ENCODE results near the gene TMEM51.

The TMEM51 gene

GRCh38 chr1:15214527-15214926 is 61.0 kb downstream of the TMEM51 start:
- peak; percentile 50 to 61 for DNase-seq (ENCODE audit: low read depth in 2 of 2)
- H3K4me3 ChIP-seq (replicated peaks in 1 of 2; ENCODE audit: low read depth in 2 of 2, low read length in 2 of 2): no peak overlapping the region

DNA sequence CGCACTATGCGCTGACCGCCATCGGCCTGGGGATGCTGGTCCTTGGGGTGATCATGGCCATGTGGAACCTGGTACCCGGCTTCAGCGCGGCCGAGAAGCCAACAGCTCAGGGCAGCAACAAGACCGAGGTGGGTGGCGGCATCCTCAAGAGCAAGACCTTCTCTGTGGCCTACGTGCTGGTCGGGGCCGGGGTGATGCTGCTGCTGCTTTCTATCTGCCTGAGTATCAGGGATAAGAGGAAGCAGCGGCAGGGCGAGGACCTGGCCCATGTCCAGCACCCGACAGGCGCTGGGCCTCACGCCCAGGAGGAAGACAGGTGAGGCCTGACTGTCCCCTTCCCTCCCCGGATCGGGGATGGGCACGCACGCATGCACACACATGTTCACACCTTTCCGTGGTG is 61.6 kb downstream of the TMEM51 start:
- TF ChIP-seq CTCF (IDR thresholded peaks at IDR 0.05; ENCODE audit: low read depth, low read length): no peak
- no peak overlapping the region for H3K4me3 ChIP-seq (replicated peaks in 1 of 2; ENCODE audit: low read depth in 2 of 2, low read length in 2 of 2)
- no peak for DNase-seq (ENCODE audit: low read depth in 2 of 2)

More at GRCh38 chr1:15214527-15214926, 61.0 kb downstream of the TMEM51 start:
- TF ChIP-seq CTCF (IDR thresholded peaks at IDR 0.05; ENCODE audit: low read depth, low read length): no peak

GRCh38 chr1:15217654-15218053 is 64.1 kb downstream of the TMEM51 start:
- TF ChIP-seq CTCF (IDR thresholded peaks at IDR 0.05; ENCODE audit: low read depth, low read length): no peak
- no peak for DNase-seq (ENCODE audit: low read depth in 2 of 2)
- H3K4me3 ChIP-seq (replicated peaks in 1 of 2; ENCODE audit: low read depth in 2 of 2, low read length in 2 of 2): no peak overlapping the region

DNA sequence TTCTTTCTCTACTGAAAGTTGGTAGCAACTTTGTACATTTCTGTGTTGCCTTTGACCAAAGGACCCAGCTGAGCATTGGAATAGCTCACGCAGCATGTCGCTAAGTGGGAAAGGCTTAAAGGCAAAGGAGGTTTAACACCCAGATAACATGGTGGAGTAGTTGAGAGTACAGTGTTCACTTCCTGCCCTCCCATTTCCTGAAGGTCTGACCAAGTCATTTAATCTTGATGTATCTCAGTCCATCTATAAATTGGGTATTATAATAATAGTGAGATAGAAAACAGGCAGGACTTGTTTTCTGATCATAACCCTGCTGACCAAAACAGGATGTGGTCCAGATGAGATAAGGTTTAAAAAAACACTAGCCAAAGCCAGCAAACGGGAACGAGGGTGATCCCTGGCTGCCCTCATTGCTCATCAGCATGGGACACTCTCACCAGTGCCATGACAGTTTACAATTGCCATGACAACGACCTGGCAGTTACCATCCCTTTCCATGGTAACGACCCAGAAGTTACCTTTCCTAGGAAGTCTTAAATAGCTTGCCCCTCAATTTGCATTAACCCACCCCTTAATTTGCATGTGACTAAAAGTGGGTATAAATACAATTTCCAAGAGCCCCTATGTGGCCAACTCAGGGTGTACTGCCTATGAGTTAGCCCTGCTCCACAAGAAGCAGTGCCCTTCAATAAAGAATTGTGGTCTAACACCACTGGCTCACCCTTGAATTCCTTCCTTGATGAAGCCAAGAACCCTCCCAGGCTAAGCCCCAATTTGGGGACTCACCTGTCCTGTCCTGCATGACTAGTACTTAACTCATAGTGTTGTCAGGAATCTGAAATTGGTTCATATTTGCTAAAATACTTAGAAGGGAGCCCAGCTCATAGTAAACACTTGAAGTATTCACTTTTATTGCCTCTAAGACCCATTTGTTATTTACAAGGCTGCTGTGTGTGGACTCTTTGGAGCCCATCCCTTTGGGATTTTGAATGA is 65.0 kb downstream of the TMEM51 start:
- peak; percentile 35 to 61 for DNase-seq (ENCODE audit: low read depth in 2 of 2)
- H3K4me3 ChIP-seq (replicated peaks in 1 of 2; ENCODE audit: low read depth in 2 of 2, low read length in 2 of 2): no peak overlapping the region
- no peak for TF ChIP-seq CTCF (IDR thresholded peaks at IDR 0.05; ENCODE audit: low read depth, low read length)

GRCh38 chr1:15219280-15220023 is 65.9 kb downstream of the TMEM51 start:
- DNase-seq (ENCODE audit: low read depth in 2 of 2): no peak
- no peak for TF ChIP-seq CTCF (IDR thresholded peaks at IDR 0.05; ENCODE audit: low read depth, low read length)
- H3K4me3 ChIP-seq (replicated peaks in 1 of 2; ENCODE audit: low read depth in 2 of 2, low read length in 2 of 2): no peak overlapping the region

GRCh38 chr1:15220024-15220392 is 66.5 kb downstream of the TMEM51 start:
- no peak overlapping the region for H3K4me3 ChIP-seq (replicated peaks in 1 of 2; ENCODE audit: low read depth in 2 of 2, low read length in 2 of 2)
- TF ChIP-seq CTCF (IDR thresholded peaks at IDR 0.05; ENCODE audit: low read depth, low read length): no peak
- DNase-seq (ENCODE audit: low read depth in 2 of 2): no peak

Data from cardiac fibroblast (primary cell).